Endothelial cell (in vitro differentiated cells): Measurements from ENCODE around the gene KCNG3. TPM values are rescaled to one million over a fixed set of nuclear protein-coding genes. Genes with fewer than 3 reads are reported as not detected.

Source experiments
- DNase-seq: peaks from one replicate; pipeline ENCODE4 v3.0.0; 2021; ENCODE audit warnings: low spot score
- H3K27ac Mint-ChIP-seq: one replicate; pipeline ENCODE4 v1.8.0; 2021; ENCODE audit warnings: mixed read lengths, inconsistent platforms; ENCODE audit not compliant: unreplicated experiment
- H3K27me3 Mint-ChIP-seq: one replicate; pipeline ENCODE4 v1.8.0; 2021; ENCODE audit warnings: mild to moderate bottlenecking, moderate library complexity, mixed read lengths, inconsistent platforms; ENCODE audit not compliant: unreplicated experiment
- H3K36me3 Mint-ChIP-seq: one replicate; pipeline ENCODE4 v1.8.0; 2021; ENCODE audit warnings: mild to moderate bottlenecking, low read depth, mixed read lengths, inconsistent platforms; ENCODE audit not compliant: unreplicated experiment
- H3K4me1 Mint-ChIP-seq: one replicate; pipeline ENCODE4 v1.8.0; 2021; ENCODE audit warnings: mild to moderate bottlenecking, mixed read lengths, inconsistent platforms; ENCODE audit not compliant: unreplicated experiment
- H3K4me3 Mint-ChIP-seq: one replicate; pipeline ENCODE4 v1.8.0; 2021; ENCODE audit warnings: mild to moderate bottlenecking, mixed read lengths, inconsistent platforms; ENCODE audit not compliant: unreplicated experiment
- H3K9me3 Mint-ChIP-seq: one replicate; pipeline ENCODE4 v1.8.0; 2021; ENCODE audit warnings: mixed read lengths, inconsistent platforms; ENCODE audit not compliant: unreplicated experiment
- CTCF ChIP-seq: fragments of 200-600 bp; sonication (generic); IDR thresholded peaks from one replicate; pipeline ENCODE4 v1.5.0; 2021; ENCODE audit warnings: antibody characterized with exemption; ENCODE audit not compliant: unreplicated experiment
- total RNA-seq: library from RNA; stranded (reverse); fragmentation: NEBNext Ultra II Directional; extraction: Animal tissue kit (Norgen Biotek cat#: 25700); gene quantifications from one replicate; pipeline ENCODE4 v1.2.1, GENCODE V29; 2021; ENCODE audit not compliant: unreplicated experiment

Gene KCNG3
- total RNA-seq, 1 donor from 2014 or later = 0.13 TPM

GRCh38 chr2:42421157-42421485 is 72.7 kb downstream of the KCNG3 start:
- Mint-ChIP-seq H3K27ac (no peak overlapping the region), H3K36me3 (no peaks in the 10 kb centered on the region)

GRCh38 chr2:42414648-42415047 is 79.1 kb downstream of the KCNG3 start:
- H3K4me3 Mint-ChIP-seq = no peak overlapping the region
- peaks cover 5% of the 10 kb centered on the region for H3K9me3 Mint-ChIP-seq

More at GRCh38 chr2:42421157-42421485, 72.7 kb downstream of the KCNG3 start:
- Mint-ChIP-seq H3K9me3 (no peaks in the 10 kb centered on the region), H3K27me3 (no peaks in the 10 kb centered on the region), H3K4me3 (no peak overlapping the region), H3K4me1 (no peaks in the 10 kb centered on the region)
- no peak for DNase-seq
- no peak for TF ChIP-seq CTCF

GRCh38 chr2:42414158-42414557 is 79.6 kb downstream of the KCNG3 start:
- peaks cover 5% of the 10 kb centered on the region for H3K9me3 Mint-ChIP-seq
- H3K4me3 Mint-ChIP-seq = no peak overlapping the region
- H3K36me3 Mint-ChIP-seq = peaks cover 3% of the 10 kb centered on the region
- TF ChIP-seq CTCF = no peak
- no peaks in the 10 kb centered on the region for H3K4me1 Mint-ChIP-seq
- H3K27ac Mint-ChIP-seq = no peak overlapping the region
- peaks cover 2% of the 10 kb centered on the region for H3K27me3 Mint-ChIP-seq
- no peak for DNase-seq

More at GRCh38 chr2:42414648-42415047, 79.1 kb downstream of the KCNG3 start:
- no peak for DNase-seq
- Mint-ChIP-seq H3K27ac (no peak overlapping the region), H3K4me1 (no peaks in the 10 kb centered on the region), H3K36me3 (peaks cover 2% of the 10 kb centered on the region), H3K27me3 (peaks cover 1% of the 10 kb centered on the region)
- no peak for TF ChIP-seq CTCF

GRCh38 chr2:42410742-42411514 is 82.9 kb downstream of the KCNG3 start:
- no peak for TF ChIP-seq CTCF
- Mint-ChIP-seq H3K27me3 (peaks cover 2% of the 10 kb centered on the region), H3K27ac (no peak overlapping the region), H3K4me3 (no peak overlapping the region), H3K9me3 (peaks cover 5% of the 10 kb centered on the region), H3K36me3 (peaks cover 3% of the 10 kb centered on the region), H3K4me1 (no peaks in the 10 kb centered on the region)
- no peak for DNase-seq

GRCh38 chr2:42408009-42408408 is 85.8 kb downstream of the KCNG3 start:
- no peak for TF ChIP-seq CTCF
- Mint-ChIP-seq H3K27ac (no peak overlapping the region), H3K4me1 (no peaks in the 10 kb centered on the region), H3K9me3 (no peaks in the 10 kb centered on the region), H3K4me3 (no peak overlapping the region), H3K36me3 (peaks cover 3% of the 10 kb centered on the region), H3K27me3 (peaks cover 2% of the 10 kb centered on the region)
- DNase-seq = no peak
